ENCODE measurements around the gene ABCC1.

DNA sequence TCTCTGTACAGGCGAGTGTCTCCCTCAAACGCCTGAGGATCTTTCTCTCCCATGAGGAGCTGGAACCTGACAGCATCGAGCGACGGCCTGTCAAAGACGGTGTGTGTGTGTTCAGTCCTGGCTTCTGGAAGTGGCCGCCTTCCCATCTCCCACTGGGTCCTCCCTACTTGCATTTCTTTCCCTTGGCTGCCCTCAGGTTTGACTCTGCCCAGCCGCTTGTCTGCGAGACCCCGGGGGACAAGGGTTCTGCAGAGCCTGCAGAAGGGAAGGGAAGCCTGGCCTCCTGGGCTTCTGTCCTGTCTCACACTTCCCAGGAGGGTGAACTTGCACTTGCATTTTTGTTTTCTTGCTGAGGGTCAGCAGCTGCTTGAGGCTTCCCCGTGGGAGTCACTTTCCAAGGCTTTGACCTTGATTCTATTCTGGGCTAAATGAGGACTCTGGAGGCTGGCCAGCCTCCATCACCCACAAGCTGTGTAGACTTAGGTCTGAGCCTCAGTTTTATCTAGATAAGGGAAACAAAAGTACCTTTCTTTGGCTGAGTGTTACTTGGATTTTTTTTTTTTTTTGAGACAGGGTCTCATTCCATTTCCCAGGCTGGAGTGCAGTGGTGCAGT, 122.3 kb downstream of the ABCC1 start:
- TF ChIP-seq POLR2AphosphoS5 (IDR thresholded peaks at IDR 0.05; ENCODE audit: low read depth, low read length) = no peak
- TF ChIP-seq, protein P1, sequence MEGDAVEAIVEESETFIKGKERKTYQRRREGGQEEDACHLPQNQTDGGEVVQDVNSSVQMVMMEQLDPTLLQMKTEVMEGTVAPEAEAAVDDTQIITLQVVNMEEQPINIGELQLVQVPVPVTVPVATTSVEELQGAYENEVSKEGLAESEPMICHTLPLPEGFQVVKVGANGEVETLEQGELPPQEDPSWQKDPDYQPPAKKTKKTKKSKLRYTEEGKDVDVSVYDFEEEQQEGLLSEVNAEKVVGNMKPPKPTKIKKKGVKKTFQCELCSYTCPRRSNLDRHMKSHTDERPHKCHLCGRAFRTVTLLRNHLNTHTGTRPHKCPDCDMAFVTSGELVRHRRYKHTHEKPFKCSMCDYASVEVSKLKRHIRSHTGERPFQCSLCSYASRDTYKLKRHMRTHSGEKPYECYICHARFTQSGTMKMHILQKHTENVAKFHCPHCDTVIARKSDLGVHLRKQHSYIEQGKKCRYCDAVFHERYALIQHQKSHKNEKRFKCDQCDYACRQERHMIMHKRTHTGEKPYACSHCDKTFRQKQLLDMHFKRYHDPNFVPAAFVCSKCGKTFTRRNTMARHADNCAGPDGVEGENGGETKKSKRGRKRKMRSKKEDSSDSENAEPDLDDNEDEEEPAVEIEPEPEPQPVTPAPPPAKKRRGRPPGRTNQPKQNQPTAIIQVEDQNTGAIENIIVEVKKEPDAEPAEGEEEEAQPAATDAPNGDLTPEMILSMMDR (IDR thresholded peaks at IDR 0.05) = no peak

Measured in SK-N-SH (cell line).